CD14-positive monocyte (primary cell): Measurements from ENCODE around the gene LAMA3. TPM values are rescaled to one million over a fixed set of nuclear protein-coding genes. Genes with fewer than 3 reads are reported as not detected.

Source experiments
- DNase-seq, 3 donors: peaks; one replicate each; pipeline ENCODE4 v3.0.0-alpha.2; 2011 to 2022
- H2AFZ ChIP-seq: 2 replicates; pipeline ENCODE4 v1.6.0; 2012; ENCODE audit warnings: mild to moderate bottlenecking, low read depth, low read length, inconsistent platforms; ENCODE audit not compliant: insufficient read depth, poor library complexity, severe bottlenecking
- H3K27ac ChIP-seq, 2 donors: 1 replicate in 1 of 2; 2 replicates in 1 of 2; pipeline ENCODE4 v1.5.1; 2012 to 2013; ENCODE audit warnings: low read length in 2 of 2, control low read depth in 1 of 2, inconsistent platforms in 1 of 2, low read depth in 1 of 2, mild to moderate bottlenecking in 1 of 2
- H3K27me3 ChIP-seq, 2 donors: one replicate each; pipeline versions ENCODE4 v1.6.0 to v1.6.1; 2011 to 2013; ENCODE audit warnings: low read length in 2 of 2; ENCODE audit not compliant: control insufficient read depth in 2 of 2, insufficient read depth in 2 of 2
- H3K36me3 ChIP-seq, 2 donors: replicated peaks in 1 of 2; 1 replicate in 1 of 2; 2 replicates in 1 of 2; pipeline versions ENCODE4 v1.5.1 to v1.6.1; 2012 to 2013; ENCODE audit warnings: low read length in 2 of 2, control low read depth in 1 of 2, inconsistent platforms in 1 of 2, mild to moderate bottlenecking in 1 of 2; ENCODE audit not compliant: insufficient read depth in 2 of 2, control insufficient read depth in 1 of 2
- H3K4me1 ChIP-seq, 2 donors: 1 replicate in 1 of 2; 2 replicates in 1 of 2; pipeline versions ENCODE4 v1.5.1 to v1.6.1; 2012 to 2013; ENCODE audit warnings: low read length in 2 of 2, control low read depth in 1 of 2, inconsistent platforms in 1 of 2, mild to moderate bottlenecking in 1 of 2, moderate library complexity in 1 of 2; ENCODE audit not compliant: insufficient read depth in 2 of 2, control insufficient read depth in 1 of 2
- H3K4me2 ChIP-seq: replicated peaks from 2 replicates; pipeline ENCODE3; 2012; ENCODE audit warnings: low read length, moderate library complexity, mild to moderate bottlenecking; ENCODE audit not compliant: poor library complexity, severe bottlenecking; ENCODE audit errors: extremely low read depth
- H3K4me3 ChIP-seq, 3 experiments: fragments of 200-600 bp in 1 of 3; sonication (generic) in 1 of 3; replicated peaks in 1 of 3; 1 replicate in 2 of 3; 2 replicates in 1 of 3; pipeline ENCODE4 v1.5.1; 2011 to 2013; ENCODE audit warnings: low read length in 3 of 3, mild to moderate bottlenecking in 3 of 3, control low read depth in 2 of 3, low read depth in 2 of 3, inconsistent platforms in 1 of 3, moderate library complexity in 1 of 3
- H3K79me2 ChIP-seq: 2 replicates; pipeline ENCODE4 v1.6.0; 2012; ENCODE audit warnings: mild to moderate bottlenecking, control low read depth, inconsistent platforms, low read length, moderate library complexity; ENCODE audit not compliant: insufficient read depth
- H3K9ac ChIP-seq: 2 replicates; pipeline ENCODE4 v1.6.0; 2017; ENCODE audit warnings: low read length, mild to moderate bottlenecking; ENCODE audit not compliant: insufficient read depth, poor library complexity, severe bottlenecking
- H3K9me3 ChIP-seq, 2 donors: replicated peaks in 1 of 2; 1 replicate in 1 of 2; 2 replicates in 1 of 2; pipeline versions ENCODE4 v1.5.1 to v1.6.1; 2012 to 2013; ENCODE audit warnings: low read length in 2 of 2, control low read depth in 1 of 2; ENCODE audit not compliant: control insufficient read depth in 1 of 2, insufficient read depth in 1 of 2
- H4K20me1 ChIP-seq: 2 replicates; pipeline ENCODE4 v1.6.0; 2012; ENCODE audit warnings: mild to moderate bottlenecking, low read length, control low read depth, moderate library complexity; ENCODE audit not compliant: insufficient read depth
- H3K27ac Mint-ChIP-seq, 7 donors: one replicate each; pipeline ENCODE4 v1.8.0; 2020; ENCODE audit warnings: mild to moderate bottlenecking in 7 of 7, mixed read lengths in 7 of 7, moderate library complexity in 6 of 7, inconsistent platforms in 2 of 7
- H3K27me3 Mint-ChIP-seq, 3 donors: one replicate each; pipeline ENCODE4 v1.8.0; 2021 to 2022; ENCODE audit warnings: low read depth in 3 of 3, mild to moderate bottlenecking in 3 of 3, mixed read lengths in 3 of 3, moderate library complexity in 3 of 3, inconsistent platforms in 1 of 3
- H3K36me3 Mint-ChIP-seq, 2 donors: one replicate each; pipeline ENCODE4 v1.8.0; 2020; ENCODE audit warnings: mixed read lengths in 2 of 2, inconsistent platforms in 1 of 2, mild to moderate bottlenecking in 1 of 2
- H3K4me1 Mint-ChIP-seq: one replicate; pipeline ENCODE4 v1.8.0; 2020; ENCODE audit warnings: mild to moderate bottlenecking, mixed read lengths
- H3K4me3 Mint-ChIP-seq, 2 donors: one replicate each; pipeline ENCODE4 v1.8.0; 2020; ENCODE audit warnings: mild to moderate bottlenecking in 2 of 2, mixed read lengths in 2 of 2, moderate library complexity in 1 of 2
- H3K9me3 Mint-ChIP-seq, 7 donors: one replicate each; pipeline ENCODE4 v1.8.0; 2020 to 2022; ENCODE audit warnings: mixed read lengths in 7 of 7, mild to moderate bottlenecking in 6 of 7, moderate library complexity in 6 of 7, inconsistent platforms in 2 of 7
- CTCF ChIP-seq: fragments of 200-600 bp; IDR thresholded peaks from one replicate; pipeline ENCODE4 v1.8.0; 2022; ENCODE audit warnings: antibody characterized with exemption, mild to moderate bottlenecking
- WGBS: methylation state at CpG from one replicate; pipeline ENCODE4 v1.1.5; 2013; ENCODE audit warnings: missing lambda C conversion rate; ENCODE audit not compliant: insufficient coverage; 5-methylcytosine and 5-hydroxymethylcytosine counted together
- intact Hi-C, 2 donors: fragments of 100-400 bp; cut with micrococcal nuclease; formaldehyde crosslinking; loops; one replicate each; pipeline versions ENCODE4 v1.15.0 to v1.15.1; 2023
- polyA plus RNA-seq, 3 donors: library from polyadenylated mRNA; depleted of rRNA in 1 of 3; unstranded in 2 of 3; stranded (reverse) in 1 of 3; fragments of 300-500 nt in 2 of 3; fragments of >200 nt in 1 of 3; fragmentation: Illumina TruSeq in 2 of 3; gene quantifications; 1 replicate in 2 of 3; 2 replicates in 1 of 3; pipeline ENCODE4 v1.2.3, GENCODE V29; 2012 to 2021

Gene LAMA3
- polyA plus RNA-seq, 3 donors, result not detected

GRCh38 chr18:23793051-23793450 is 103.8 kb downstream of the LAMA3 start:
- Mint-ChIP-seq H3K27me3 (peaks cover 0 to 3% (median 0%) of the 10 kb centered on the region in 3 donors), H3K4me1 (peaks cover 3% of the 10 kb centered on the region), H3K9me3 (peaks cover 0 to 5% (median 0%) of the 10 kb centered on the region in 7 donors), H3K4me3 (no peak overlapping the region), H3K27ac (no peak overlapping the region), H3K36me3 (no peaks in the 10 kb centered on the region)
- WGBS, result 100% methylated on average over 1 of the region's 1 CpG
- Histone ChIP-seq H3K4me2 (no peak overlapping the region), H3K27ac (no peak overlapping the region), H3K4me3 (no peak overlapping the region), H3K4me1 (no peaks in the 10 kb centered on the region), H3K27me3 (no peaks in the 10 kb centered on the region), H3K36me3 (no peaks in the 10 kb centered on the region), H2AFZ (no peak overlapping the region), H4K20me1 (no peaks in the 10 kb centered on the region), H3K9ac (no peak overlapping the region), H3K9me3 (no peaks in the 10 kb centered on the region), H3K79me2 (no peaks in the 10 kb centered on the region)
- no peak for TF ChIP-seq CTCF
- intact Hi-C loops, result no loop called here
- no peak for DNase-seq

GRCh38 chr18:23793985-23794867 is 105.0 kb downstream of the LAMA3 start:
- H3K79me2 ChIP-seq, result no peaks in the 10 kb centered on the region
- no peak overlapping the region for H2AFZ ChIP-seq
- no peaks in the 10 kb centered on the region for H3K27me3 ChIP-seq
- no peak for DNase-seq
- no peak overlapping the region for H3K27ac ChIP-seq
- no peaks in the 10 kb centered on the region for H4K20me1 ChIP-seq
- Mint-ChIP-seq H3K27ac (no peak overlapping the region), H3K4me1 (peaks cover 3% of the 10 kb centered on the region), H3K4me3 (no peak overlapping the region), H3K9me3 (peaks cover 0 to 5% (median 0%) of the 10 kb centered on the region in 7 donors), H3K36me3 (no peaks in the 10 kb centered on the region), H3K27me3 (peaks cover 0 to 3% (median 0%) of the 10 kb centered on the region in 3 donors)
- intact Hi-C loops, result no loop called here
- H3K4me1 ChIP-seq, result no peaks in the 10 kb centered on the region
- H3K9ac ChIP-seq, result no peak overlapping the region
- H3K9me3 ChIP-seq, result no peaks in the 10 kb centered on the region
- no peak overlapping the region for H3K4me3 ChIP-seq
- H3K4me2 ChIP-seq, result no peak overlapping the region
- TF ChIP-seq CTCF, result no peak
- no peaks in the 10 kb centered on the region for H3K36me3 ChIP-seq
- WGBS, result 43% methylated on average over 1 of the region's 6 CpGs
